ENCODE results near the gene MACROD1. TPM values are rescaled to one million over a fixed set of nuclear protein-coding genes. Genes with fewer than 3 reads are reported as not detected.

Gene MACROD1
- total and polyA plus RNA-seq, 2 donors (not counting 1 experiment from before 2014, with no cell fraction given) = 2.7 to 8.6 TPM

DNA sequence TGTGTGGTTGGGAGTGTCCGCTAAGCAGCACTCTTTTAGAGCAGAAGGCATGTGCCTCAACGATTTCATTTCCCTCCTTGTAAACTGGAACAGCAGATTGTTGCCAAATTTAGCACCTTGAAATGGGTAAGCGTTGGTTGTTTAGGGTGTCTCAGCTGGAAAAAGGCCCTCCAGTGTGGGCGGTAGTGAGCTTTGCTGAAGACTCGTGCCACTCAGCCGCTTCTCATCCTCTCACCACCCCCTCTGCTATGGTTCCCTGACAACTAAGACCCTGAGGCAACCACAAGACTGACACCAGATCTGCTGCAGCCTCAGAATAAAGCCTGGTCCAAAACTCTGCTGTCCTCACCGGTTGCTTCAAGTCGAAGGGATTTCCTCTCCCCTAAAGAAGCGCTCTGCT lies 30.7 kb upstream of the MACROD1 start:
- CTCF ChIA-PET = interaction anchor here (0.6 to 3.2 kb wide), 5 partner anchors 8 to 317 kb away, joined by 3 to 12 read pairs (median 4); no protein-coding TSS in a partner anchor
- no peaks in the 10 kb centered on the region for H3K27me3 Mint-ChIP-seq
- POLR2A ChIA-PET = interaction anchor here (0.6 kb wide), 1 partner anchor 33 kb away, joined by 3 read pairs; no protein-coding TSS in a partner anchor
- H3K27ac ChIP-seq (ENCODE audit: low read length in 2 of 2) = no peak overlapping the region
- peaks cover 37% of the 10 kb centered on the region for H4K20me1 ChIP-seq (ENCODE audit: control insufficient read depth, insufficient read depth, low read length, poor library complexity, severe bottlenecking)
- no peak for TF ChIP-seq EZH2 (IDR thresholded peaks at IDR 0.05; ENCODE audit: borderline replicate concordance, insufficient read depth, low read depth, low read length, poor library complexity, severe bottlenecking)
- TF ChIP-seq, protein P1, sequence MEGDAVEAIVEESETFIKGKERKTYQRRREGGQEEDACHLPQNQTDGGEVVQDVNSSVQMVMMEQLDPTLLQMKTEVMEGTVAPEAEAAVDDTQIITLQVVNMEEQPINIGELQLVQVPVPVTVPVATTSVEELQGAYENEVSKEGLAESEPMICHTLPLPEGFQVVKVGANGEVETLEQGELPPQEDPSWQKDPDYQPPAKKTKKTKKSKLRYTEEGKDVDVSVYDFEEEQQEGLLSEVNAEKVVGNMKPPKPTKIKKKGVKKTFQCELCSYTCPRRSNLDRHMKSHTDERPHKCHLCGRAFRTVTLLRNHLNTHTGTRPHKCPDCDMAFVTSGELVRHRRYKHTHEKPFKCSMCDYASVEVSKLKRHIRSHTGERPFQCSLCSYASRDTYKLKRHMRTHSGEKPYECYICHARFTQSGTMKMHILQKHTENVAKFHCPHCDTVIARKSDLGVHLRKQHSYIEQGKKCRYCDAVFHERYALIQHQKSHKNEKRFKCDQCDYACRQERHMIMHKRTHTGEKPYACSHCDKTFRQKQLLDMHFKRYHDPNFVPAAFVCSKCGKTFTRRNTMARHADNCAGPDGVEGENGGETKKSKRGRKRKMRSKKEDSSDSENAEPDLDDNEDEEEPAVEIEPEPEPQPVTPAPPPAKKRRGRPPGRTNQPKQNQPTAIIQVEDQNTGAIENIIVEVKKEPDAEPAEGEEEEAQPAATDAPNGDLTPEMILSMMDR (IDR thresholded peaks at IDR 0.05) = no peak
- H3K4me1 ChIP-seq (ENCODE audit: control insufficient read depth in 2 of 2, insufficient read depth in 2 of 2, low read length in 2 of 2) = peaks cover 4 to 6% of the 10 kb centered on the region in 2 donors
- peaks cover 13 to 84% of the 10 kb centered on the region in 2 experiments for H3K36me3 ChIP-seq (replicated peaks in 1 of 2; ENCODE audit: control extremely low read depth in 1 of 2, control insufficient read depth in 1 of 2, extremely low read depth in 1 of 2, insufficient read depth in 2 of 2, low read length in 1 of 2)
- H3K79me2 ChIP-seq (ENCODE audit: control insufficient read depth, insufficient read depth, low read length) = peaks cover 8% of the 10 kb centered on the region
- H3K27me3 ChIP-seq (replicated peaks in 1 of 4; ENCODE audit: control extremely low read depth in 1 of 4, control insufficient read depth in 3 of 4, insufficient read depth in 4 of 4, low read length in 3 of 4) = no peaks in the 10 kb centered on the region
- 98% methylated on average over 6 of the region's 9 CpGs for WGBS (ENCODE audit: insufficient coverage)
- no peak overlapping the region for H3K4me2 ChIP-seq (replicated peaks; ENCODE audit: low read depth, low read length, poor library complexity, severe bottlenecking)
- no peaks in the 10 kb centered on the region for H3K9me3 ChIP-seq (ENCODE audit: control extremely low read depth in 1 of 3, control insufficient read depth in 2 of 3, insufficient read depth in 1 of 3, low read length in 2 of 3)
- H3K27ac Mint-ChIP-seq = no peak overlapping the region
- H3K4me3 ChIP-seq (ENCODE audit: control extremely low read depth in 1 of 5, extremely low read depth in 1 of 5, insufficient read depth in 1 of 5, low read depth in 2 of 5, low read length in 4 of 5) = no peak overlapping the region
- H3K9me3 Mint-ChIP-seq (ENCODE audit: insufficient read depth) = no peaks in the 10 kb centered on the region
- intact Hi-C loops (cut with micrococcal nuclease) = no loop called here
- no peak overlapping the region for H3K9ac ChIP-seq (ENCODE audit: low read length)
- ATAC-seq (ENCODE audit: low read depth) = no peak
- no peak for DNase-seq
- H3K4me3 Mint-ChIP-seq = no peak overlapping the region
- H3K4me1 Mint-ChIP-seq = peaks cover 8% of the 10 kb centered on the region
- no peak overlapping the region for H2AFZ ChIP-seq (ENCODE audit: insufficient read depth, low read depth, low read length, poor library complexity, severe bottlenecking)

DNA sequence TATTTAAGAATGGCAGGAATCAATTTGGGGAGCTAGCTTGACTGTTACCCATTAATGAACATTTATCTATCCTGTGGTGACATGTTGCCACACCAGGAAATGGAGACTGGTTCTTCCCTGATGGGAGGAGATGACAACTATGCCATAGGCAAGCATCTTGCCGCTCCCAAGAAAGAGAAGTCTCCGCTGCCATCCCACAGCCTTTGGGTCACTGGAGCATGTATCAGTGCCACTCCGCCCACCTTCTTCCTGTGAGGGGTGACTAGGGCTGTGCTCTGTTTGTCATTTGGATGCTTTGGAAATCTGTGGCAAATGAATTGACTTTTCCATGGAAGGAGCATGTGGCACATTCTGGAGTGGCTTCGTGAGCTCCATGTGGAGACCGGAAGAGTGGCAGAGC lies 26.5 kb upstream of the MACROD1 start:
- H3K9me3 ChIP-seq (ENCODE audit: control extremely low read depth in 1 of 3, control insufficient read depth in 2 of 3, insufficient read depth in 1 of 3, low read length in 2 of 3) = no peaks in the 10 kb centered on the region
- no peak overlapping the region for H3K4me2 ChIP-seq (replicated peaks; ENCODE audit: low read depth, low read length, poor library complexity, severe bottlenecking)
- intact Hi-C loops (cut with micrococcal nuclease) = no loop called here
- no peak overlapping the region for H2AFZ ChIP-seq (ENCODE audit: insufficient read depth, low read depth, low read length, poor library complexity, severe bottlenecking)
- no peaks in the 10 kb centered on the region for H3K9me3 Mint-ChIP-seq (ENCODE audit: insufficient read depth)
- H3K27ac Mint-ChIP-seq = no peak overlapping the region
- H3K79me2 ChIP-seq (ENCODE audit: control insufficient read depth, insufficient read depth, low read length) = peaks cover 8% of the 10 kb centered on the region
- POLR2A ChIA-PET = no interaction called here
- 95% methylated on average over 2 of the region's 5 CpGs for WGBS (ENCODE audit: insufficient coverage)
- no peak overlapping the region for H3K9ac ChIP-seq (ENCODE audit: low read length)
- H3K27me3 Mint-ChIP-seq = no peaks in the 10 kb centered on the region
- H3K4me1 ChIP-seq (ENCODE audit: control insufficient read depth in 2 of 2, insufficient read depth in 2 of 2, low read length in 2 of 2) = peaks cover 4 to 6% of the 10 kb centered on the region in 2 donors
- H3K27me3 ChIP-seq (replicated peaks in 1 of 4; ENCODE audit: control extremely low read depth in 1 of 4, control insufficient read depth in 3 of 4, insufficient read depth in 4 of 4, low read length in 3 of 4) = no peaks in the 10 kb centered on the region
- H3K27ac ChIP-seq (ENCODE audit: low read length in 2 of 2) = no peak overlapping the region
- no peak overlapping the region for H3K4me3 ChIP-seq (ENCODE audit: control extremely low read depth in 1 of 5, extremely low read depth in 1 of 5, insufficient read depth in 1 of 5, low read depth in 2 of 5, low read length in 4 of 5)
- H3K4me1 Mint-ChIP-seq = peaks cover 19% of the 10 kb centered on the region
- peaks cover 13 to 55% of the 10 kb centered on the region in 2 experiments for H3K36me3 ChIP-seq (replicated peaks in 1 of 2; ENCODE audit: control extremely low read depth in 1 of 2, control insufficient read depth in 1 of 2, extremely low read depth in 1 of 2, insufficient read depth in 2 of 2, low read length in 1 of 2)
- peaks cover 51% of the 10 kb centered on the region for H4K20me1 ChIP-seq (ENCODE audit: control insufficient read depth, insufficient read depth, low read length, poor library complexity, severe bottlenecking)
- CTCF ChIA-PET = interaction anchor here (1.2 to 2.3 kb wide), 2 partner anchors 10 to 12 kb away, joined by 3 to 11 read pairs; no protein-coding TSS in a partner anchor
- H3K4me3 Mint-ChIP-seq = no peak overlapping the region
- no peak for TF ChIP-seq EZH2 (IDR thresholded peaks at IDR 0.05; ENCODE audit: borderline replicate concordance, insufficient read depth, low read depth, low read length, poor library complexity, severe bottlenecking)
- TF ChIP-seq, protein P1 (IDR thresholded peaks at IDR 0.05) = no peak
- ATAC-seq (ENCODE audit: low read depth) (no peak), DNase-seq (no peak)

Measured in B cell (primary cell).